GM21526 (cell line): ENCODE results near the gene SHB.
"Not testable (repeated sequence)": the region's sequence is repeated elsewhere in the genome, so short reads cannot be mapped to it uniquely, and the experiment has no call there.

ENCODE experiments used
- ATAC-seq: cut with Tn5 transposase; IDR thresholded peaks from one replicate; pipeline ENCODE4 v1.9.1; 2021; ENCODE audit warnings: moderate library complexity; ENCODE audit not compliant: unreplicated experiment, low FRiP score

Gene SHB

DNA sequence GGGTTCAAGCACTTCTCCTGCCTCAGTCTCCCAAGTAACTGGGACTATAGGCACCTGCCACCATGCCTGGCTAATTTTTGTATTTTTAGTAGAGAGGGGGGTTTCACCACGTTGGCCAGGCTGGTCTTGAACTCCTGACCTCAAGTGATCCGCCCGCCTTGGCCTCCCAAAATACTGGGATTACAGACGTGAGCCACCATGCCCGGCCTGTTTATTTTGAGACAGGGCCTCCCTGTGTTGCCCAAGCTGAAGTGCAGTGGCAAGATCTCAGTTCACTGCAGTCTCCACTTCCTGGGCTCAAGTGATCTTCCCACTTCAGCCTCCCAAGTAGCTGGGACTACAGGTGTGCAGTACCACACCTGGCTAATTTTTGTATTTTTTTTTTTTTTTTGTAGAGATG, 159.2 kb downstream of the SHB start:
- ATAC-seq: not testable (repeated sequence)

DNA sequence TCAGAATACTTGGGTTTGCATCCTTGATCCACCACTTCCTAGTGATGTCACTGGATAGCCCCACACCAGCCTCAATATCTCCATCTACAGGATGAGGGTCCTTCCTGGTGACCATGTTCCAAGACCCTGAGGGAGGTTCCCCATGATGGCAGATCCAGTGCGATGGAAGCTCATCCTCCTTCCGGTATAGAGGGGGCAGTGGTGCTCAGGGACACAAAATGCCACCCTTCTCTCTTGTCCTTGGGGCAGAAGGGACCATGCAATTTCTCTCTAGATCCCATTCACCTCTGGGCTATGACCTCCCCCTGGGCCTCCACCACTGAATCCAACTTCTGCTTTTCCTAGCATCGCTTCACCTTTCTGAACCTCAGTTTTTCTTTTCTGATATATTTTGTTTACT, 159.7 kb downstream of the SHB start:
- ATAC-seq: no peak

DNA sequence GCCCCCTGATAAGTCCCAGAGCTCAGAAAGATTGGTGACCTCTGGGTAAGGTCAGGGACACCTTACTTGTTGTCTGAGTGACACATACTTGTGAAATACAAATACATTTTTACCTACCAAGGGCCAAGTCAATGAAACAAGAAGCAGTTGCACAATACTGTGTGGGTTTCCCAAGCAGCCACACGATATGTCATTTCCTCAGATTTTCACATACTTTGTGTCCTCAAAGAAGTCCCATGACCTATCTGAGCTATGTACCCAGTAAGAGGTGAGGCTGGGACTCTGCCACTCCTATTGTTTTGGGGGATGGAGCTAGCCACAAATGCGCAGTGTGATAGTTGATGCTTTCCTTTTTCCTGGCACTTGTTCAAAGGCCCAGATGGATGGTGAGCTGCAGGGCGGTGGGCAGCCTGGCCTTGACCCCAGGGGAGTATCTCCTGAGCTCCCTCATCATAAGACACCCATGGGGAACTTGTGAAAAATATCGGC, 160.3 kb downstream of the SHB start:
- ATAC-seq: no peak

DNA sequence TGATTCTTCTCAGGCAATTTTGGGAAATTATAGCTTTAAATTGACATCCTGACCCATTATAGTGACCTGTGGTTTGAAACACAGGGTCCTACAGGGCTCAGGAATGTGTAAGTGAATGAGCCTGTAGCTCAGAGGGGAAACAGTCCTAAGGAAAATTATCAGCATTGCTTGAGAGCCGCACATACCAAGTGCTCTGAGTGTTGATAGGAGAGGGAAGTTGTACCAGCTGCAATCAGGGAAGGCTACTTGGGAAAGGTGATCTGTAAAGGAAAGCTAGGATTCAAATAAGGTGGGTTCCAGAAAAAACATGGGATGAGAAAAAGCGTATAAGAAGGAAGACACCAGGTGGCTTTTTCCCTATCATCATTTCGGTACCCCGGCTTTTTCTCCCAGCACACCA, 160.7 kb downstream of the SHB start:
- no peak for ATAC-seq

DNA sequence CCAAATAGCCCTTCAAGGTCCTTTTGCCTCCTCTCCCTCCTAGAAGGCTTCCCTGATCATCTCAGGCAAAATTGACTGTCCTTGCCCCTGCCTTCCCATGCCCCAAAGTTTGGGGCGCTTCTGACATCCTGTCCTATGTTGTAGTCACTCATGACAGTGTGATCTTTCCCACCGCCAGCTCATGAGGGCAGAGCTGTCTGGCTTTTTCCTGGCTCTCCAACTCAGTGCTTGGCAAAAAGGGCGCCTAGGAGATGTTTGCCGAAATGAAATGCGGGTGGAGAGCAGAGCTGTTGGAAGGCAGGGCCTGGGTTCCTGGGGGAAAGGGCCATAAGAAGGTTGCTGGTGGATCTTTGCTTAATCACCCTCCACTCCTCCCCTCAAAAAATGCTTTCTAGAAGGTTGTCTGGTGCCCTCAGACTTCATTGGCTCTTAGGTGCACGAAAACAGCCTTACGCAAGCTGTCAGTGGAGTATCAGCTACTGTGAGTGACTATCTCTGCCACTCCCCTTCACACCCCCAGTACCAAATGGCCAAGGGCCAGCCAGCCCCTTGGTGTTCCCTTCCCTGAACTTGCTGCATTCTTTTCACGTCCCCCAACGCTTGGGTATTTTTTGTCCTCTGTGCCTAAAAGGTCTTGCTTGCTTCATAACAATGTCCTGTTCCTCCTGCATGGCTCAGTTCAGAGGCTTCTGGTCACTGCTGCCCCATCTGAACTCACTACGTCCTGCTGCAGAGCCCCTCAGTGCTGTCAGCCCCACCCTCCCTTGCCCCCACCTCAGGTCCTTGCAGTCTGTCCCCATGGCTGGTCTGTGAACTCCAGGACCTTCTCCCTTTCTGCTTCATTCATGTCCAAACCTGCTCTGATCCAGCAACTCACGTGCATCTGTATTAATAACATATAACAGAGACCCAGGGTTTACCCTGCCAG, 162.5 kb downstream of the SHB start:
- ATAC-seq: no peak

DNA sequence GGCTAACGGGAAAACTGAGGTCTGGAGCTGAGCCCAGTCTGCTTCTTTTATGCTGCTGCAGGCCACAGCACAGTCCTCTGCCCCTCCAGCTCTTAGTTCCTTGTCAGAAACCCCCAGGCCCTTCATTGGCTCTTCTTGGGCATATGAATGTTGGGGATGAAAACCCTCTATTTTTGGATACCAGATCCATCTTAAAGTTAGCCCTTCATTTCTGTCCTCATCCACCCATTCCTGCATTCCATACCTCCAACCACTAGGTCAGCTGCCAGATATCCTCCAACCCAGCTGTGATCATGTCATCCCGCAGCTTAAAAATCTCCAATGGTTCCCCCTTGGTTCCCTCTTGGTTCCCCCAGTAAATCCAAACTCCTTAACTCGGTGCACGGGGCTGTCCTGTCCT, 163.3 kb downstream of the SHB start:
- no peak for ATAC-seq

DNA sequence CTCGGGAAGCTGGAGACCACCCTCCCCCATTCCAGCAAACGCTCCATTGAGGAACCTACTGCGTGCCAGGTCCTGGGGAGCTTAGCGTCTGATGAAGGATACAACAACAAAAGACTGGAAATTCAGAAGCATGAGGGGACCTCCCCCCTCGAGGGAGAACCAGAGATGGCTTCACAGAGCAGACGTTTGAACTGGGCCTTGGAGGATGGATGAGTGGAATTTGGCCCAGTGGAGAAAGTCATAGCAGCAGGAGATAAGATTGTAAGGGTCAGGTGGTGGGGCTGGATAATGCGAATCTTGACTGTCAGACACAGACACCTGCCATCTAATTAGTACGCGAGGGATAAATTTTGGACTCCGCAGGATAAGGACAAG, 163.9 kb downstream of the SHB start:
- no peak for ATAC-seq

DNA sequence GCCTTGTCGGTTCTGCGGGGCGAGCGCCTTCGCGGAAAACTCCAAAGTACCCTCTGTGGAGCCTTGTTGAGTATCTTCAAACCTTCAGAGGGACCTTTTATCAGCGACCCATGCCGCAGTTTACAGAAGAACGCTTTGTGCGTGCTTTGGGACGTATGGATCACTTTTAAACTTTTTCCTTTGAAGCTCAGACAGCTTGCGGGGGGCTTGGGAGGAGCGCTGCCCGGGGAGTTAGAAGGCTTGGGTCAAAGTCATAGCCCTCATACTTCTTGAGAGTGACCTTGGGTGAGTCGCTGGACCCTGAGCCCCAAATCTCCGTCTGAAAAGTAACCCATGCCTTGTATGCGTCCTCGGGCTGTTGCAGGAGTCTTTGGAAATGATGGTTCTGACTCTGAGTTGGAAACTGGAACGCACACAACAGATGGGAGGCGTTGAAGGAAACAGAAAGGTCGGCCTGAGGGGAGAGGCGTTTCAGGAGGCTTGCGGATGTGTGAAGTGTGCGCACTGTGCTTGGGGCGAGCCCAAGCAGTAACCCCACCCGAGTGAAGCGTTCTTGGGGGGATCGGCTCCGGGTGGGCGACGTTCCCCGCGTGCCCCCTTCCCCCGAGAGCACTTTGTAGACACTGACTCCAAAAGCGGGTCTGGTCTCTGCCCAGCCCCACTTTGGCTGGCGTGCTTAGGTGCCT, 164.4 kb downstream of the SHB start:
- no peak for ATAC-seq

DNA sequence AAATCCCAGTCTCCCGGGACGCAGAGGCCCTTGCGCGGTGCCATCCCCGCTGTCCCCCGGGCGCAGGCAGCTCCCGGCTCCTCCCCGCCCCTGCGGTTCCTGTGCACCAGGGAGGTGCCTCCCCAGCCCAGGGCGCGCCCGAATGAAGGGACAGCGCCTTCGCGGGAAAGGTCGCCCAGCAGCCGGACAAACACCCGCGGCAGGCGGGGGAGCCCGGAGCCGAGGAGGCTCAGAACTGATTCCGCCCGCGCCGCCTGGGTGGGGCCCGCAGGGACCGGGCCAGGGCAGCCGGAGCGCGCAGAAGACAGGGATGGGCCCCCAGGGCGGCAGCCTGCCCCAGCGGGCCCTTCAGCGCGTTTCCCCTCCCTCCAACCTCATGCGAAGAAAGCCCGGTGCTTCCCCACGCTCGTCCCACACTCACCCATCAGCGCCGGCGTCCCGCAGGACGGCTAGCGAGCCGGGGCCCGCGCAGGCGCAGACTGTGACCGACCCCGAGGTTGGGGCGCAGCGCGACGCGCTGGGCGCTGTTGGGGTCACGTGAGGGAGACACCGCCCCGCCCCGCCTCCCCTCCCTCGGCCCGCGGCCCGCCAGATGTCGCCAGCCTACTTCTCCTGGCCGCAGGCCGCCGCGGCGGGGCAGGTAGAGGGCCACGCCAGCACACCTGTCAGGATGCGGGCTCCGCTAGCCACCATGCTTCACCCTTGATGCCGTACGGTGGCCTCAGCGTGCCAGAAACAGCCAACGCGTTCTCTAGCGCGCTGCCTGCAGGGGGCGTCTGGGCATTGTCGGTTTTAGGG, 165.2 kb downstream of the SHB start, which contains the start of gene SLC25A51:
Gene SLC25A51 (minus strand): TSS at position 481 of the 798 bp plus-strand sequence. CDS start 15,577 bp downstream, outside the sequence.
- ATAC-seq: peak; percentile 86

DNA sequence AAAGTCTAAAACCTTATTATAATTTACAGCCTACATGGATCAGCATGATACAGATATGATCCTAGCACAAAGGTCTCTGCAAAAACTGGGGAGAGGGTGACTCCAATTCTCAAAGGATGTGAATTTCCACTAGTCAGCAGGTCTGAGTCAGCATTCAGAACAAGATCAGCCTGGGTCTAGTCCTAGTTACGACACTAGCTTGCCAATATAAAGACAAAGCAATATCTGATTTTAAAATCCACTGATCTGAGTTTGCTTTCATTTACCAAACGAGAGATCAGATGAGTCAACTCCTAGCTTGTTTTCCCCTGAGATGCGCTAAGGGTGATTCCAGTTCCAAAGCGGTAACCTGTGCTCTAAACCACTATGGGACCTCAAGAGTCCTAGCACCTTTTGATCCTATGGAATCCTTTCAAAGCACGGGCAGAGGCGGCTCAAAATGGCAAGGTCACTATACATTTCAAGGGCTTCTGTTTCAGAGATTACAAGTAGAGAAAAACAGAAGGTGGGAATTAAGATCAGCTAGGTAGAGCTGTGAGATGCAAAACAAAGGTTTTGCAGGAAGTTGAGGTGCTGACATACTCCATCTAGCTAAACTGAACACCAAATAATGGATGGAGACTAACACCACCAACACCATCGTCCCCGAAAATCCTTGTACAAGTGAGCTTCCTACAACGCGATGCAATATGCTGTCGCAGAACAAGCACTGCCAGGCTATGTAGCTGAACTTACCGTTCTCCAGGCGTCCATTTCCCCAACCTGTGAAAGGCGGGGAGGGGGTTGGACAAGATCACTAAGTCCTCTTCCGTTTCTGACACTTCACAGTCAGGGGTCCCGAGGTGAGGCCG, 166.0 kb downstream of the SHB start:
- ATAC-seq: peak; percentile 12

DNA sequence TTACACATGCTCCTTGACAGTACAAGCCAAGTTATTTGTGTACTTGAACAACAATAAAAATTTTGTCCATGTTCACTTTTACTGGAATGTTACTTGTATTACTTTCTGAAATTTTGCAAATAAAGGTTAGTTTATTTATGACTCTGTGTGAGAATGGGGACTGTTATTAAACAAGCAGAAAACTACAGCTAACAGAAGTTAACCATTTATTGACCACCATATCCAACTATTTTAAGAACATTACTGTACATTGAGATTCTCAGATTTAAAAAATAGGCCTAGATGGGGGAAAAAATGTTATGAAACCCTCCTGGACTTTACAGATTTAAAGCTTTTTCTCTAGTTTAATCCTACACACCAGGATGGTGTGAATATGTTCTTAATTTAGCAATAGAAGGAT, 166.9 kb downstream of the SHB start:
- ATAC-seq: no peak

DNA sequence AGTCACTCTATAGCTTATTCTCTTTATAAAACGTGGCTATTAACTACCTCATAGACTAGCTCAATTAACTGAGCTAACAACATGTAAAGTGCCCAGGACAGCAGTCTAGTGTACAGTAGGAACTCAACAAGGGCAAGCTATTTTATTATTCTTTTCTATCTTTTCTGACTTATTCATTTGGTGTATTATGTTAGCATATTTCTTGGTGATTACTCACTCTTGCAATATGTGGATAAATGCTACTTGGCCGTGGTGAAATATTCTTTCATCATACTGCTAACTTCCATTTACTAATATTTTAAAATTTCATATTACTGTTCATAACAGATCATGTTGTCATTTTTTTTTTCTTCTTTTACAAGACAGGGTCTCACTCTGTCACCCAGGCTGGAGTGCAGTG, 170.0 kb downstream of the SHB start:
- no peak for ATAC-seq

DNA sequence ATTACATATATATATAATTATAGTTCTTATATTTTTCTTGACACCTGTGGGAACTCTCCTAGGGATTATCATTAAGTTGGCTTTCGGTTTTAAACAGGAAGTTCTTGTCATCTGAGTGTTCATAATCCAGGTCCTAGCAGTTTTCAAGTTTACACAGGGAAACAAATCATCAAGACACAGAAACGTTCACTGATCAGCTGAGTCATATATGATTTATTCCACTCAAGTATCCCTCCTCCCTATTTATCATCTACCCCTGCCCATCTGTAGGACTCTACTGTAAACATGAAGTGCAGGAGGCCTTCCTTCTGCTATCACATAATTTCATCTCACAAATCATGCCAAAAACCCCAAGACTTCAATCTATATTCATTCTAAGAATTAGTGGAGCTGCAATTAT, 171.4 kb downstream of the SHB start:
- no peak for ATAC-seq

DNA sequence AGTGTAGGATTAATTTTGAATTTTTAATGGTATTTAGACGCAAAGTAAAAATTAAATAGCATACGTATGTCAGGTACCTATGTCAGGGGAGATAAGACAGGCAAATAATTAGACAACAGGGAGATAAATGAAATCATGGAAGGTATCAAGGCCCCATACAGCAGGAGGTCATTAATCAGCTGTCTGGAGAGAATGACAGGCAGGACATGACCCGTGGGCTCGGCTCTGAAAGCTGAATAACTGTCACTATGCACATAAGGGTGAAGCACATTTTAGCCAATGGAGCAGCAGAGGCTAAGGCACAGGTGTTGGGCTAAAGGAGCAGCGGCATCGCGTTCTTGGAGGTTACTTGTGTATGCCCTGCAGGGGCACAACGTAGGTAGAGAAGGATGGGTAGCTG, 177.0 kb downstream of the SHB start:
- no peak for ATAC-seq

DNA sequence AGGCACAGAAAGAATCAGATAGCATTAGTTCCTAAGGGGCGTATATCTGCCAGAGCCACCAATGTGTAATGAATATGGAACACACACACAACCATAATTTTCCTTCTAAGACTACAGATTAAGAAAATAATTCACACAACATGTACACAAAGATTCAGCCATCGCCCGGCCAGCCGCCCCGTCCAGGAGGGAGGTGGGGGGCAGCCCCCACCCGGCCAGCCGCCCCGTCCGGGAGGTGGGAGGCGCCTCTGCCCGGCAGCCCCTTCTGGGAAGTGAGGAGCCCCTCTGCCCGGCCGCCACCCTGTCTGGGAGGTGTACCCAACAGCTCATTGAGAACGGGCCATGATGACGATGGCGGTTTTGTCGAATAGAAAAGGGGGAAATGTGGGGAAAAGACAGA, 178.0 kb downstream of the SHB start:
- not testable (repeated sequence) for ATAC-seq

DNA sequence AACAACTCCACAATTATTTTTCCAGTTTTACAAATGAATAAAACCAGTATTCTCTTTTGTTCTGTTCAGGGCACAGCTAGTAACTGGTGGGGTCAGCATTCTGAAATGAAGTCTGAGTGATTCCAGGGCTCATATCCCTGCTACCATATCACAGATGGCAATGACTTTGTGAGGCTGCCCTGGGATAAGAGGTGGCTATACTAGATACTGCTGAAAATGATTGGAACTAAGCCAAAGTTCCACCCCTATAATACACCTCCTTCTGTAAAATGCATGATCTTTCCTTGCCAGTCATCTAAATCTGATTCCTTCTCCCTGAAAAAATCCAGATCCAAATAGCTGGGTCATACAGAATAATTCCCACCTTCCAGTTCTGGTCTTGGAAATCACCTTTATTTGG, 179.5 kb downstream of the SHB start:
- no peak for ATAC-seq

DNA sequence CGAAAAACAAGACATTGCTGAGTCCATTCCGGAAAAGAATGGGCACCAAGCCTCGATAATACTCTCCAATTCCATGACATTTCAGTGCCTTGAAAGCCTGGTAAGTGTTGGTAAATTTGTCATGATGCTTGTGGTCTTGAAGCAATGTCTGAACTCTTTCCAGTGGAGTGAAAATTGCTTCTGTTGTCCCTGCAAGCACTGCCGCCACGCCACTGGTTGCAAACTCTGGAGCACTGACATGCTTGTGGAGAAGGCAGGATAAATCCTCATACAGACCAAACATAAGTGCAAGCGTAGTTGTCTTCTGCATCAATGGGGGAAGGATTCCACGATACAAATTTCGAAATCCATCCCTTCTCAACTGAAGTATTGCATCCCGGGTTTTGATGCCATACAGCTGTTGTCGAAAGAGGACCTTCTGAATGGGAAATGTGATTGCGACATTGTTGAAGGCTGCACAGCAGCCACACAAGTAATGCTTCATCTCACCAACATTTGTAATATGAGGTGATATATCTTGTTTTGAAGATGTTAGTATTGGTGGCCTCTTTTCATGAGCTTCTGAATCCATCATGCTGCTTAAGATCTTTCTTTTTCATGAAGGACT, 180.9 kb downstream of the SHB start:
- ATAC-seq: not testable (repeated sequence)

DNA sequence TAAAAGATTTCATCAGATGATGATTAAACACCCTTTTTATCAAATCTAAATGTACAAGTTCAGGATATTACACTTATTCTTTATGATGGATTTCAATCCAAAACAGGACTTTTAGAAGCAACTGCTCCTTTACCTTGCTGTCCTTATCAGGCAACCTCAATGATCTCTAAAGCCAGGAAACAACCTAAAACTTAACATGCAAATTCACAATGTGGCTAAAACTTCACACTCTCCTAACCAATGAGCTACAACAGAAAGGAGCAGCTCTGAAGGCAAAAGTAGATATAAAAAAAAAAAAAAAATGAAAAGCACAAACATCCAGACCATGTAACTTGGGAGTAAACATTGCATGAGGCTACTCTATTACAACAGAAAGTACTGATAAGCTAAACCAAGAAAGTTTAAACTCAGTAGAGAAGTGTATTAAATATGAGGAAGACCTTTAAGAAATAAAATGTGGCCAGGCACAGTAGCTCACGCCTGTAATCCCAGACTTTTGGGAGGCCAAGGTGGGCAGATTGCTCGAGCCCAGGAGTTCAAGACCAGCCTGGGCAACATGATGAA, 188.0 kb downstream of the SHB start:
- ATAC-seq: no peak

DNA sequence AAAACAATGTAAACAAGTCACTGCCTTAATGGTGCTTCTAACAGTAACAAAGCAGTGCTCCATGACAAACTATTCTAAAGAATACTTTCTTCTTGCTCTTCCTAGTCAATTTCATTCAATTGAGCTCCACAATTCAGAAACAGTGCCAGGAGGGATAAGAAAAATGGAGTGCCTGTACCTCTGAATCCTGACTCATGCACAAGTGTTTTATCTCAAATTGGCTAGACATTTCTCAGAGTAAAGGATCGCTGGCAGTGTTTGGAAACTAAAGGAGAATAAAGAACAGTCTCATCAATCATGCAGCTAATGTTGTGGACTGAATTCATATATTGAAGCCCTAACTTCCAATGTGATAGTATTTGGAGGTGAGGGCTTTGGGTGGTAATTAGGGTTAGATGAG, 192.7 kb downstream of the SHB start:
- ATAC-seq: no peak
